ENCODE results near the gene ABHD16A.

Gene ABHD16A

GRCh38 chr6:31723980-31724691, 21.0 kb upstream of the ABHD16A start:
- Histone ChIP-seq H3K27me3 (ENCODE audit: insufficient read depth, low read length, poor library complexity, severe bottlenecking) (no peaks in the 10 kb centered on the region), H4K20me1 (ENCODE audit: insufficient read depth, low read length, poor library complexity, severe bottlenecking) (peaks cover 10% of the 10 kb centered on the region), H3F3A (ENCODE audit: low read depth) (peaks cover 4% of the 10 kb centered on the region; the same call in 1 of the 2 replicates), H3K4me2 (ENCODE audit: low read depth, low read length, poor library complexity, severe bottlenecking) (no peak overlapping the region), H3K9me3 (ENCODE audit: insufficient read depth, low read depth, low read length) (no peaks in the 10 kb centered on the region), H2AFZ (ENCODE audit: low read length) (no peak overlapping the region), H3K9ac (ENCODE audit: low read depth, low read length, poor library complexity, severe bottlenecking) (no peak overlapping the region), H3K4me3 (ENCODE audit: low read length, poor library complexity, severe bottlenecking) (no peak overlapping the region), H3K36me3 (ENCODE audit: insufficient read depth, low read length) (peaks cover 7% of the 10 kb centered on the region; the same call in 1 of the 2 replicates), H3K9me2 (replicated peaks; ENCODE audit: low read depth, low read length) (no peaks in the 10 kb centered on the region), H3K79me2 (ENCODE audit: insufficient read depth, low read length) (peaks cover 25% of the 10 kb centered on the region), H3K4me1 (ENCODE audit: insufficient read depth, low read length, poor library complexity, severe bottlenecking) (peaks cover 26% of the 10 kb centered on the region)
- TF ChIP-seq EZH2phosphoT487 (IDR thresholded peaks at IDR 0.05; ENCODE audit: borderline replicate concordance) = no peak
- no peak for TF ChIP-seq CTCF (conservative IDR thresholded peaks at IDR 0.05; ENCODE audit: low read length)

GRCh38 chr6:31723245-31723979, 20.3 kb upstream of the ABHD16A start, which contains the start of gene MPIG6B:
TSS of gene MPIG6B (plus strand) at chr6:31723373. CDS start at chr6:31723384, 11 bp downstream.
- Histone ChIP-seq H3K4me3 (ENCODE audit: low read length, poor library complexity, severe bottlenecking) (no peak within 1 kb of the TSS), H3K4me2 (ENCODE audit: low read depth, low read length, poor library complexity, severe bottlenecking) (no peak within 1 kb of the TSS), H3K9me2 (replicated peaks; ENCODE audit: low read depth, low read length) (no peaks in the 10 kb centered on the region), H3F3A (ENCODE audit: low read depth) (peaks cover 4% of the 10 kb centered on the region; the same call in 1 of the 2 replicates), H2AFZ (ENCODE audit: low read length) (no peak within 1 kb of the TSS), H3K79me2 (ENCODE audit: insufficient read depth, low read length) (peaks cover 17% of the 10 kb centered on the region; the same call in 1 of the 2 replicates), H3K4me1 (ENCODE audit: insufficient read depth, low read length, poor library complexity, severe bottlenecking) (peaks cover 21% of the 10 kb centered on the region), H3K9ac (ENCODE audit: low read depth, low read length, poor library complexity, severe bottlenecking) (no peak within 1 kb of the TSS), H4K20me1 (ENCODE audit: insufficient read depth, low read length, poor library complexity, severe bottlenecking) (peaks cover 5% of the 10 kb centered on the region), H3K9me3 (ENCODE audit: insufficient read depth, low read depth, low read length) (no peaks in the 10 kb centered on the region), H3K27me3 (ENCODE audit: insufficient read depth, low read length, poor library complexity, severe bottlenecking) (no peaks in the 10 kb centered on the region), H3K36me3 (ENCODE audit: insufficient read depth, low read length) (peaks cover 7% of the 10 kb centered on the region; the same call in 1 of the 2 replicates)
- no peak for TF ChIP-seq EZH2phosphoT487 (IDR thresholded peaks at IDR 0.05; ENCODE audit: borderline replicate concordance)
- no peak for TF ChIP-seq CTCF (conservative IDR thresholded peaks at IDR 0.05; ENCODE audit: low read length)

- Histone ChIP-seq H3F3A (ENCODE audit: low read depth) (peaks cover 4% of the 10 kb centered on the region; the same call in 1 of the 2 replicates), H3K4me3 (ENCODE audit: low read length, poor library complexity, severe bottlenecking) (no peak overlapping the region), H3K27me3 (ENCODE audit: insufficient read depth, low read length, poor library complexity, severe bottlenecking) (no peaks in the 10 kb centered on the region), H3K9ac (ENCODE audit: low read depth, low read length, poor library complexity, severe bottlenecking) (no peak overlapping the region), H3K4me1 (ENCODE audit: insufficient read depth, low read length, poor library complexity, severe bottlenecking) (peaks cover 20% of the 10 kb centered on the region), H3K79me2 (ENCODE audit: insufficient read depth, low read length) (peaks cover 6% of the 10 kb centered on the region; the same call in 1 of the 2 replicates), H3K9me3 (ENCODE audit: insufficient read depth, low read depth, low read length) (no peaks in the 10 kb centered on the region), H3K9me2 (replicated peaks; ENCODE audit: low read depth, low read length) (no peaks in the 10 kb centered on the region), H3K36me3 (ENCODE audit: insufficient read depth, low read length) (peaks cover 3% of the 10 kb centered on the region; the same call in 1 of the 2 replicates), H3K4me2 (ENCODE audit: low read depth, low read length, poor library complexity, severe bottlenecking) (no peak overlapping the region), H2AFZ (ENCODE audit: low read length) (no peak overlapping the region), H4K20me1 (ENCODE audit: insufficient read depth, low read length, poor library complexity, severe bottlenecking) (no peaks in the 10 kb centered on the region)
- TF ChIP-seq CTCF (conservative IDR thresholded peaks at IDR 0.05; ENCODE audit: low read length) = no peak
- TF ChIP-seq EZH2phosphoT487 (IDR thresholded peaks at IDR 0.05; ENCODE audit: borderline replicate concordance) = no peak
Measured at GRCh38 chr6:31722173-31722572, 19.0 kb upstream of the ABHD16A start.
